ENCODE data around the gene PXN.

Gene PXN

DNA sequence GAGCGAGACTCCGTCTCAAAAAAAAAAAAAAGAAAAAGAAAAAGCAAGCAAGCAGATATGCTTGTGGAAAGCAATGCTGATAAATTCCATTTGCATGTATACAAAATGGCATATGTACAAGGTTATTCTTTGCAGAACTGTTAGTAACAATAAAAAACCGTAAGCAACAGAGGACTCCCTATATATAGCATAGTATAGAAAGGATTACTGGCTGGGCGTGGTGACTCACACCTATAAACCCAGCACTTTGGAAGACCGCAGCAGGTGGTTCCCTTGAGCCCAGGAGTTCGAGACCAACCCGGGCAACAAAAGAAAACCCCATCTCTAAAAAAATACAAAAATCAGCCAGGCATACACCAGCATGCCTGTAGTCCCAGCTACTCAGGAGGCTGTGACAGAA, 84.6 kb downstream of the PXN start:
- no peak for DNase-seq (ENCODE audit: low spot score)

DNA sequence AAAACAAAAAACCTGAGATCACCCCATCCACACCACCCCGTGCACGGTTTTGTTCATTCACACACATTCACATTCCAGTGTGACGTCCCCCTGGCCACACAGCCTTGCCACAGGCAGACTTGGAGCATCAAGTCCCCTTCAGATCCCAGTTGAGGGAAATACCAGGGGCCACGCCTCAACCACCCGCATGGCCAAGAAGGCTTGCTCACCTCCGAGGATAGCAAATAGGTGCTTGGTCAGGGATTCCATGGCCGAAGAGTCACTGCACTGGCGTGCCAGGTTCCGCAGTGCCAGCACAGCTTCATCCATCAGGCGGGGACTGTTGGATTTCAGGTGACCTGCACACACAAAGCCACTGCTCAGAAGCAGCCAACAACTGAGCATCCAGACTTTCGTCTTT, 90.0 kb downstream of the PXN start:
- DNase-seq (ENCODE audit: low spot score), result no peak

DNA sequence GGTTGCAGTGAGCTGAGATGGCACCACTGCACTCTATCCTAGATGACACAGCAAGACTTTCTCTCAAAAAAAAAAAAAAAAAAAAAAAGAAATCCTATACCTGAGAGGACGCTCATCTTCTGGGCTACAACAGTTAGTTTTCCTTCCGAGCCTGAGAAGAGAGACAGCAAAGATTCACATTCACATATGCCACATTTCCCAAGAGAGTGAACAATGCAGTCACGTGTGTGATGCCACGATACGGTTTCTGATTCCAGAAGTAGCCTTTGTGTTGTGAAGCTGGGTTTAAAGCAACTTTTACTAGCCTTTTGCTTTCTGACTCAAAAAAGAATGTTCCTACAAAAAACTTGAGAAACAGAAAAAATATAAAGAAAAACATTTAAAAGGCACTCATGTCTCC, 90.5 kb downstream of the PXN start:
- DNase-seq (ENCODE audit: low spot score), result no peak

DNA sequence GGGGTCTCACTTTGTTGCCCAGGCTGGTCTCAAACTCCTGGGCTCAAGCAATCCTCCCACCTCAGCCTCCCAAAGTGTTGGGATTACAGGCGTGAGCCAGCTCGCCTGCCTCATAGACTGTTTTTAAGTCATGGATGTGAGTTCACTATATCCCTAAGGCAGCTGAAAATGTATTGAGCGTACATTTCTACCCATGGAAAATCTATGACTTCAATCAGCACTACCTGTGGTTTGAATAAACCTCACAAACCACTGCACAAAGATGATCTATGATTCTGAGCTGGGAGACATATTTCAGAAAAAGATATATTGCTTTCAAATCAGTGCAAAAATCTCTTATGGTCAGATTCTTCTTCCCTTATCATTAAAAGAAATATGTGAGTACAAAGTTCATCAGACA, 93.5 kb downstream of the PXN start:
- DNase-seq (ENCODE audit: low spot score), result no peak

DNA sequence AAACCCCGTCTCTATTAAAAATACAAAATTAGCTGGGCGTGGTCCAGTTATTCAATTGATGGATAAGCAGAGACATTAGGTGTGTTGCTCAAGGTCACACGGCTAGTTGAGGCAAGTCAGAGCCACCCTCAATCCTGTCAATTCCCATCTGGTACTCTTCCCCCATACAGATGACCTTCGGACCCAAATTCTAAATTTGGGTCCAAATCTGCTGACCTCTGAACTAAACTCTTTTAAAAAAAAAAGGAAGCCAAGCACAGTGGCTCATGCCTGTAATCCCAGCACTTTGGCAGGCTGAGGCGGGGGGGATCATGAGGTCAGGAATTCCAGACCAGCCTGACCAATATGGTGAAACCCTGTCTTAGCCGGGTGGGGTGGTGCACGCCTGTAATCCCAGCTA, 94.9 kb downstream of the PXN start:
- no peak for DNase-seq (ENCODE audit: low spot score)

DNA sequence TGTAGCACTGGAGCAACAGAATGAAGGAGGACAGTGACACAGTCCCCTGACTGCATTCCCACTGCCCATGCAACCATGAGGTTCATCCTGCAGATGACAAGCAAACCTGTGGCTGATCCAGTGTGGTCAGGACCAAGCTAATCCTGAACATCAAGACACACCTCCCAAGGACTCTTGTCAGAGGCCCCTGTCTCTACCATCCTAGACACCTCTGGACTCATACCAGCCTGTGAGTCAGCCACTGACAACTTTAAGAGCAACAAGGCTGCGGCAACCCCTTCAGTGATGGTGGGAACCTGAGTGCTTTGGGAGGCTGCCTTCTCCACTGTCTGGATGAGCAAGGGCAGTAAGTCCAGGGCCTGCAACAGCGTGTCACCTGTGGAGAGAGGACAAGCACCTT, 95.6 kb downstream of the PXN start:
- no peak for DNase-seq (ENCODE audit: low spot score)

DNA sequence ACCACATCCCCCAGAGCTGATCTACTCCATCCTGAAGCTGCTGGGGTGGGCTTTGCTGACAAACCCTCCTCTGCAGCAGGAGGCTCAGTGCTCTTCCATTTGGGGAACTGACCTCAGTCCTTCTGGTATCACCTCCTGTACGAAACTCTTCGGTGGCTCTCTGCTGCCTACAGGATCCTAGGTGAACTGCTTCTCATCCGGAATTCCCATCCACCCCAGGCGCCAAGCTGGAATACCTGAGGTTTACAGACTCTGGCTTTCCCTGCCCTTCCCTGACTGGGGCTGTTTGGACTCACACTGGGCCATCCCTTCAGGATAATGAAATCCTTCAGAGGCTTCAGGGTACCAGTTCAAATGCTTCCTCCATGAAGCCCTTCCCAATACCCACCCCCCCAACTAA, 97.2 kb downstream of the PXN start:
- DNase-seq (ENCODE audit: low spot score), result no peak

DNA sequence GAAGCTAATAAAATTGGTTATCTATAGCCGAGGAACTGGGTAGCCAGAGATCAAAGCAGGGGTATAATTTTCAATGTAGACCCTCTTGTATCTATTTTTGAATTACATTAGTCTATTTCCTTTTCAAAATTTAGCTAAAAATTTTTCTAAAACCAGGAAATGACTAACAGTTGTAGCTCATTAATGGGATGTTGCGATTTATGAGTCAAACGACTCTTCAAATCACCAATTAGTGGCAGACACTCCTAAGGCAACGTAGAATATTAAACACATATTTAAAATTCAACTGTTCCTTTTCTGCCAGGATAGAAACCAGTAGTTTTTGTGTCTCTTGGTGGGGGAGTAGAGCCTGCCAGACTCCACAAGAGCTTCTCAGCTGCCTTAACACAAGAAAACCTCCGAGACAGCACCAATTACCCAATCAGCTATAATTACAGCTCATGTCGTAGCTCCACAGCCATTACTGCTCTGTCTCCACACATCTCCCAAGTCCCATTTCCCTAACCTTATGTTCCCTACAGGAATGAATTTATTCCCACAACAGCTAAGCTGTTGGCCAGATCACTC, 97.9 kb downstream of the PXN start:
- no peak for DNase-seq (ENCODE audit: low spot score)

DNA sequence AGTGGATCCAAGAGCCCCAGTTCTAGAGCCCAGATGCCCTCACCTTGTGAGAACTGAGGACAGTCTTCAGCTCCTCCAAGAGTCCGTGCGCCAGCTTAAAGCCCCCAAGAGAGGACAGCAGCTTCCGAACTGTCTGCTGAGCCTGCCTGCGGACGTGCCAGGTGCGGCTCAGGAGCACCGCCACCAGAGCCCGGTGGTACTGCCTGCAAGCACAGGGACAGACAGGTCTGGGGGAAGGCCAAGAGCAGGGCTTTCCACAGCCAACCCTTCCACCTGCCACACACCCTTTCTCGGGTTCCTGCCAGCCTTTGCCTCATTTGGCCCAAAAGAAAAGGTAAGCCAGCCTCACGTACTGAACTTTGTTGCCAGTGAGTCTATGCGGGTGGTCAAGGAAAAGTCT, 101.2 kb downstream of the PXN start:
- DNase-seq (ENCODE audit: low spot score), result no peak

DNA sequence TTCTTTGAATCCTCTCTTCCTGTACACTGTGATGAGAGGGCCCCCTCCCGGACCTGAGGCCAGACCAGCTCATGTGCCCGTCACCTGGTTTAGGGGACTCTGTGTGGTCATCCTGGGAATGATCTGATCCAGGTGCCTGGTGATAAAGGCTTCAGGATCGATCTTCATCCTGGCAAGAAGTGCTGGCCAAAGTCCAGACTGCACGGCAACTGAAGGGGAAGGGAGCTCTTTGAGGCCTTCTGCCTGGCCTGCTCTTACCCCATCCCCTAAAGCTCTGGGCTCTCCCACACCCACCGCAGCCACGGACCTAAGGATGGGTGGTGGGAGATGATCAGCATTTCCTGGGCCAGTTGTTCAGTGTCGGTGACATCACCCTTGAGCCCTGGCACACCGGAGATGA, 102.8 kb downstream of the PXN start:
- DNase-seq (ENCODE audit: low spot score), result no peak

DNA sequence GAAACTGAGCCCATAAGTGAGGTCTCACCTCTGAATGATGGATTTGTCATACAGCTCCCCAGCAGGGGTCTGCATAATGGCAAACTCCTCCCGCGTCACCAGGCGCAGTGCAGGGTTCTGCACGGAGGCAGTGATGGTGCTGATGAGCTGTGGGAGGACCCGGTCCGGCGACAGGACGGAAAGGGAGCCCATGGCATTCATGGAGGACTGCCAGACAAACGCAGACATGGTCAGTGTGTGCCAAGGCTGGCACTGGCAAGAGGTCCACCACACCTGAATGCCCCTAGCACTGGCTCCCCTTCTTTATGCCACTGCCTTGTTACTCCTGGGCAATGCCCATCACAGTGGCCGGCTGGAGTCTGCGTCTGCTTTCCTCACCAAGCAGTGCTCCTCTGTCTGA, 103.7 kb downstream of the PXN start:
- no peak for DNase-seq (ENCODE audit: low spot score)

Small RNA genes within 50 kb of the gene (small RNA-seq; reads per million reads assigned to genes)
- gene RNU4-1 (1,820 to 3,363 reads per million in 2 experiments), gene RNU4-2 (1,363 to 1,802 reads per million in 2 experiments), gene RNU6-1088P (0 reads per million in 2 experiments)

Data from SK-N-DZ (cell line).